ENCODE results near the gene TTPAL. TPM values are rescaled to one million over a fixed set of nuclear protein-coding genes. Genes with fewer than 3 reads are reported as not detected.
"Not testable (repeated sequence)": the region's sequence is repeated elsewhere in the genome, so short reads cannot be mapped to it uniquely, and the experiment has no call there.

Gene TTPAL
- total RNA-seq, 1 donor from 2014 or later = 3.0 TPM

DNA sequence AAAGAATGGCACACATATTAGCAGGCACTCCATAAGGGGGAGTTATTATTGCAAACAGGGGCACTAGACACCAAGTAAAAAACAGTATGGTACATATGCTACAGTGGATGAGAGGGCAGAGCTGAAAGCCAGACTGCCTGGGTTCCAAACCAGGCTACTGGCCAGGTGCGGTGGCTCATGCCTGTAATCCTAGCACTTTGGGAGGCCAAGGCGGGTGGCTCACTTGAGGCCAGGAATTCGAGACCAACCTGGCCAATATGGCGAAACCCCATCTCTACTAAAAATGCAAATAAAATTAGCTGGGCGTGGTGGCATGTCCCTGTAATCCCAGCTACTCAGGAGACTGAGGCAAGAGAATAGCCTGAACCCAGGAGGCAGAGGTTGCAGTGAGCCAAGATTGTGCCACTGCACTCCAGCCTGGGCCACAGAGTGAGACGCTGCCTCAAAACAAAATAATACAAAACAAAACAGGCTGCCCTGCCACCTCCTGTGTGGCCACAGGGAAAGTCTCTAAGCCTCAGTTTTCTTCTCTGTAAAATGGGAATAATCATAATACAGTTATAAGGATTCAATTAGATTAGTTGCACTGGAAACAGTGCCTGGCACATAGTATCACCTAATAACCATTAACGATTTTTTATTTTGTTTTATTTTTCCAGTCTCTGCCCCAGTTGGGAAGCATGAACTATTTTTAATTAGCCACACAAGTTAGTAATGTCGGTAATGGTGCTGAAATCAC lies 7.5 kb upstream of the TTPAL start:
- DNase-seq (ENCODE audit: low read depth in 2 of 2) = no peak

DNA sequence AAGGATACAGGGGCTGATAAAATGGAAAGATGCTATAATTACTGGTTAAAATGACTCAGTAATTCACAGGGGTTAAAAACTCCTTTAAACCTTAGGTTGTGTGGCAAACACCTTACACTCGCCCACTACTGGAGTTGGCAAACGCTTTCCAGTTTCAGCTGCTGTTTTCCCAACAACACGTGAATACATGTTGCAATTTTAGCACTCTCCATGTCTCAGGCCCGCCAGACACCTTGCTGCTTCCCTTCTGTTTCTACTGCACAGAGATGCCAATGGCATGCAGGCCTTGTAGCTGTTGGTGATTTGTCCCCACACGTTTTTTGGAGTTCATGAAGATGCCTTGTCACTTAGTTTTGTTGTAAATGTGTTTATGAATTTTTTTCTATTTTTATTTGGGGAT lies 5.3 kb upstream of the TTPAL start:
- no peak for DNase-seq (ENCODE audit: low read depth in 2 of 2)

DNA sequence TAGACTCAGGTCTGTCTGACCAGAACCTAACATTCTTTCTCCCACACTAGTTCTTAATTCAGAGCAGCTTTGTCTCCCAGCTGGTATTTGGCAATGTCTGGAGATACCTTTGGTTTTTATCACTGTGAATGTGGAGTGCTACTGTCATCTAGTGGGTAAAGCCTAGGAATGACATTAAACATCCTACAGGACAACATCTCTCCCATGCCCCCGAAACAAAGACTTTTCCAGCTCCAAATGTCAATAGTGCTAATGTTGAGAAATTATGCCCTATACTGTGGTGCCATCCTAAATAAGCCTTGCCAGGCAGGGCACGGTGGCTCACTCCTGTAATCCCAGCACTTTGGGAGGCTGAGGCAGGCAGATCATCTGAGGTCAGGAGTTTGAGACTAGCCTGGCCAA lies 4.2 kb upstream of the TTPAL start:
- DNase-seq (ENCODE audit: low read depth in 2 of 2) = no peak

DNA sequence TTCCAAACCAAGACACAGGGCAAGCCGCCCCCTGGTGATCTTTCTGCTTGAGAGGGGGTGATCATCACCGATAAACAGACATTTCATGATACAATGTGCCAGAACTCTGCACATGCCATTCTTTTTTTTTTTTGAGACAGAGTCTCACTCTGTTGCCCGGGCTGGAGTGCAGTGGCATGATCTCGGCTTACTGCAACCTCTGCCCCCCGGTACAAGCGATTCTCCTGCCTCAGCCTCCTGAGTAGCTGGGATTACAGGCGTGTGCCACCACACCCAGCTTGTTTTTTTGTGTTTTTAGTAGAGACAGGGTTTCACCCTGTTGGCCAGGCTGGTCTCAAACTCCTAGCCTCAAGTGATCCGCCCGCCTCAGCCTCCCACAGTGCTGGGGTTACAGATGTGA lies 3.4 kb upstream of the TTPAL start:
- DNase-seq (ENCODE audit: low read depth in 2 of 2) = not testable (repeated sequence)

DNA sequence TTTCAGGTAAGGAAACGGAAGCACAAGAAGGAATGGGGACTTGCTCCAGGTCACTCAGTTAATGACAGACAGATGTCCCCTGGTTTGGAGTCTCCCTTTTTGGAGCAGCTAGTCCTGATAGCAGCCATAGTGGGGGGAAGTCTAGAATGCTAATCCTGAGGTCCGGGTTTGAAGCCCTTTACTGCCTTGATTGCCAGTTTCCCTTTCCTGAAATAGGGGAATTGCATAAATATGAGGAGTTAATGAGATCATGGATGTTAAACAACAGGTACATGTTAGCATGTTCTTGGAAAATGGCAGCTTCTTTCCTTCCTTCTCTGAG lies 341 bp upstream of the TTPAL start:
- DNase-seq (ENCODE audit: low read depth in 2 of 2) = no peak

DNA sequence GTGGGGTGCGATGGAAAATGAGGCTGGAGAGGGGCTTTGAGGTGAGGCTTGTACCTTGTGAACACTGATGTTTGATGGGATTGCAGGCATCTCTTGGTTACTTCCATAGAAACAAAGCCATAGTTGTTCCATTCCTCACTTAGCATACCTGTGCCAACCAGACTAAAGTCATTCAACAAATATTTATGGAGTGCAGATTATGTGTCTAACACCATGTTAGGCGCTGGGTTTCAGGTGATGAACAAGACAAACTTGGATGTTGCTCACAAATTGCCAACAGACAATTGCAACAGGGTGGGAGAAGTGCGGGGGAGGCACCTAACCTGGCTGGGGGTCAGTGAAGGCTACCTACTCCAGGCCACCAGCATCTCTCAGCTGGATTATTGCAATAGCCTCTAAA lies 1.5 kb downstream of the TTPAL start:
- DNase-seq (ENCODE audit: low read depth in 2 of 2) = no peak

DNA sequence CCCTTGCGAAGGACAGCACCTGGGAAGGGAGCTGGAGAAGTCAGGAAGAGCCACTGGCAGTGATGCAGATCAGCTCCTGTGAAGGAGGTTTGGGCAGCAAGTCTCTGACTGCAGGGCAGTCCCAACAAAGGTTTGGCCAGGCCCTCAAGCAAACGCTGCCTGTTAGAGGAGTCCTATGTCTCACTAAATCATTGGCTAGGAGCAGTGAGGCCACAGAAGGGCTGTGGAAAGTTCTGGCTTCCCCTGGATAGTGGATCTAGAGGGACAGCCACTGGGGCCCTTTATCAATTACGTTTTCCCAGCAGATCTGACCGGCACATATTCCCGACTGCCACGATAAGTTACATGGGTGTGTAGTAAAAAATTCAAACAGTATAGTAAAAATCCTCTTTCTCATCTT lies 2.5 kb downstream of the TTPAL start:
- DNase-seq (ENCODE audit: low read depth in 2 of 2) = no peak

DNA sequence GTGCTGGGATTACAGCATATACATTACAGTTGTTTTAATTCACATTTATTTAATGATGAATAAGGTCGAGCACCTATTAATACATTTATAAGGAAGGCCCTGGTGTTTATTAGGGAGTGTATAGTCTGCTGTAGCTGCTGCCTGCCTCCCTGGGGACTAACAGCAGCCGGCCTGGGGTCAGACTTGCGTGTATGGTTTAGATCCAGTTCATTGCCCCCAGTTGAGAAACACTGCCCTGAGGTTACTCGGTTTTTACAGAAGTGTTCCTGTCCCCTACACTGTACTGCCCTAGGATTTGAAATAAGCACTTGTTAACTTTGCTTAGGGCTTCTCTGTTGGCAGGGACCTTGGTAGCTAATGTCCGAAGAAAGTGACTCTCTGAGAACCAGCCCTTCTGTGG lies 4.0 kb downstream of the TTPAL start:
- DNase-seq (ENCODE audit: low read depth in 2 of 2) = no peak

DNA sequence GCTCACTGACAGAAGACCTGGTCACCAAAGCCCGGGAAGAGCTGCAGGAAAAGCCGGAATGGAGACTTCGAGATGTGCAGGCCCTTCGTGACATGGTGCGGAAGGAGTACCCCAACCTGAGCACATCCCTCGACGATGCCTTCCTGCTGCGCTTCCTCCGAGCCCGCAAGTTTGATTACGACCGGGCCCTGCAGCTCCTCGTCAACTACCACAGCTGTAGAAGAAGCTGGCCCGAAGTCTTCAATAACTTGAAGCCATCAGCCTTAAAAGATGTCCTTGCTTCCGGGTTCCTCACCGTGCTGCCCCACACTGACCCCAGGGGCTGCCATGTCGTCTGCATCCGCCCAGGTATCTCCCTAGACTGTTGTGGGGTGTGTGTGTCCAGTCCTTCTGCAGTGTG lies 4.4 kb downstream of the TTPAL start:
- DNase-seq (ENCODE audit: low read depth in 2 of 2) = no peak

DNA sequence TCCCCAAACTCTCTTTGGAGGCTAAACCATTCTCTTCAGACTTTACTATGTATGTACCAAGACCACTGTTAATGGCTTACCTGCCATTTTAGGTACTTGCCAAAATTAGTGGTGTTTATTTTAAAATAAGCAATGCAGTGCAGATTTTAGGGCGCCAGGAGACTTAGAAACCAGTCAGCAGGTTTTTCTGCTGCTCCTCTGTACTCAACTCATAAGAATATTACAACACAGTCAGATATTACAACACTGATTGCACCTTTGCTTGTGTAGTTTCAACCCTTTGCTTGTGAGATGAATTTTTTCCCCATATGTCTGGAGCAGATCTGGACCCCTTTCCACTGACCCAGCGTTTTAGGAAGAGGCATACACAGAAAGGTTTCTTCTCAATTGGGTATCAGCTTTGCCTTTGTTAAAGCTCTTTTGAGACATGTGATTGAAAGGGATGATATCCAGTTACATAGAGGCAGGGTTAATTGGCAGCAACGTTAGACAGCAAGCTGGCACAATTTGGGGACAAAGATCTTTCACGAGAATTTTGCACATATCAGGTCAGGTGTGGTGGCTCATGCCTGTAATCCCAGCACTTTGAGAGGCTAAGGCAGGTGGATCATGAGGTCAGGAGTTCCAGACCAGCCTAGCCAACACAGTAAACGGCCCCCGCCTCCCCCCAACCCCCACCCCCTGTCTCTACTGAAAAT lies 6.2 kb downstream of the TTPAL start:
- no peak for DNase-seq (ENCODE audit: low read depth in 2 of 2)

DNA sequence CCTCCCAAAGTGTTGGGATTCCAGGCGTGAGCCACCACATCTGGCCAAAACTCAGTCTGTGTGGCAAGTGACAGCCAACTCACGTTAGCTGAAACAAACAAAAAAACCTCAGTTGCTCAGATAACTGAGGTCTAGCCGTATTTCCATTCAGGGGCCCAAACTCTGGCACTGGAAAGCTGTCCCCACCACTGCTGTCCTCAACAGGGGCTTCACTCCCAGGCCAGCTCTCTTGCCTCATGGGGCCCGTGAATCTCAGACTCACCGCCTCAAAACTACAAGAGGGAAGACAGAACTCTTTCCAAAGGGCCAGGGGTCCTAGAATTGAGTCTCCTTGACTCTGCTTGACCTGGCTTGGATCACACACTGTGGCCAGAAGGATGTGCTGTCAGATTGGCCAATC lies 7.4 kb downstream of the TTPAL start:
- DNase-seq (ENCODE audit: low read depth in 2 of 2) = no peak

DNA sequence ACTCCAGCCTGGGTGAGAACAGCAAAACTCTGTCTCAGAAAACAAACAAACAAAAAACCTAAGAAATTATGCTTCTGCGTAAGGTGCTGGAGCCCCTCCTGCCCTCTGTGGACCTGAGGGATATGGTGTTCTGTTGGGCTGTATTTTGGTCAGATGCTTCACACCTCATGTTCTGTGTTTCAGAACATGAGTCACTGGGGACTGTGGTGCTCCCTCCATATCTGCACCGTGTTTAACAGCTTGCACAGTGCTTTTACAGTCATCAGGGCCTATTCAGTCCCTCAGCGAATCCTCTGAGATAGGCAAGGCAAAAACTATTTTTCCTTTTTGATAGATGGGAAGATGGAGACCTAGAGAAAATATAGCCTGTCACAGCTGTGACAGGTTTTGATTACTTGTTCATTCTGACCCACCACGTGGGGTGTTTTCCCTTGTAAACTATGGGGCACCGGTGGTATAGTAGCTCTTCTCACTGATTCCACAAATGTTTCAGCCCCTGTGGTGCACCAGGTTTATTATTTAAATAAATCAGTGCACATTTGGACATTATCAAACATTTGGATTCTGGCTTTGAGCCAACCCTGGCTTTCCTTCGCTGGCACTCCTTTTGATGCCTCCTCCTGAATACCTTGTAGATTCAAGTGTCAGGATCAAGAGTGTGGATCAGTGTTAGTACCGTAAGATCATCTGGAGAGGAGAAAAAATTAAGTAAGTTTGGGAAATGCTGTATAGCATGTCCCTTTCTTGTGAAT lies 9.6 kb downstream of the TTPAL start:
- no peak for DNase-seq (ENCODE audit: low read depth in 2 of 2)

DNA sequence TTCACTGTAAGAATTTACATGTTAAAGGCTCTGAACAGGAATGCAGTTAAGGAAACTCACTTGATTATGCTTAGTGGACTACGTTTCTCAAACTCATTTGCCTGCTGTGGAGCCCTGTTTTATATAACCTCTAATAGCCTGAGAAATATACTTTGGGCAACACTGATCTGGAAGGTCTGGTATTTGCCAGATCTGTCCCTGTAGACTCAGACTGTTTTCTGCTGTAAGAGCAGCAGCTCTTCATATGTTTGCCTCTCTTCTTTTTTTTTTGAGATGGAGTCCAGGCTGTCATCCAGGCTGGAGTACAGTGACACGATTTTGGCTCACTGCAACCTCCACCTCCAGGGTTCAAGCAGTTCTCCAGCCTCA lies 10.1 kb downstream of the TTPAL start:
- no peak for DNase-seq (ENCODE audit: low read depth in 2 of 2)

DNA sequence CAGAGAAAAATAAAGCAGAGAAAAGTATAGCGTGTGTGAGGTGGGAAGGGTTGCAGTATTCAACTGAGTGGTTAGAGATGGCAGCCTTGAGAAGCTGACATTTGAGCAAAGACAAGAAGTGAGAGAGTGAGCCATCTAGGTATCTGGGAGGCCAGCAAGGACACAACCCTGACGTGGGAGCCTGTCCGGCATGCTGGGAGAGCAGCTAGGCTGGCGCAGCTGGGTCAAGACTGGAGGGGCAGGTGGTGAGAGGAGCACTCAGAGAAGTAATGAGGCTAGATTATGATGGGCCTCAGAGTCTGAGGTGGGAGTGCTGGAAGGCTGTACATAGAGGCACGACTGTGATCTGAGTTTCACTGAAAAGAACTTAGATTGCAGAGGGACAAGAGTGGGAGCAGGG lies 12.9 kb downstream of the TTPAL start:
- no peak for DNase-seq (ENCODE audit: low read depth in 2 of 2)

DNA sequence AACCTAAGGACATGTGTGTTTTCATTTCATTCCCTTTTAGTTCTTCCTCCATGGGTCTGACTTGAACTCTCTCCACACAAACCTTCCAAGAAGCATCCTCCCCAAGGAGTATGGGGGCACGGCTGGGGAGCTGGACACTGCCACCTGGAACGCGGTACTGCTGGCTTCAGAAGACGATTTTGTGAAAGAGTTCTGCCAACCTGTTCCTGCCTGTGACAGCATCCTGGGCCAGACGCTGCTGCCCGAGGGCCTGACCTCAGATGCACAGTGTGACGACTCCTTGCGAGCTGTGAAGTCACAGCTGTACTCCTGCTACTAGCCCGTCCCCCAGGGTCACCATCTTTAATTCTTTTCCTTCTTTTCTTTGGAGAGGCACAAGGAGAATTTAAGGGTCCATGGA lies 13.5 kb downstream of the TTPAL start:
- no peak for DNase-seq (ENCODE audit: low read depth in 2 of 2)

DNA sequence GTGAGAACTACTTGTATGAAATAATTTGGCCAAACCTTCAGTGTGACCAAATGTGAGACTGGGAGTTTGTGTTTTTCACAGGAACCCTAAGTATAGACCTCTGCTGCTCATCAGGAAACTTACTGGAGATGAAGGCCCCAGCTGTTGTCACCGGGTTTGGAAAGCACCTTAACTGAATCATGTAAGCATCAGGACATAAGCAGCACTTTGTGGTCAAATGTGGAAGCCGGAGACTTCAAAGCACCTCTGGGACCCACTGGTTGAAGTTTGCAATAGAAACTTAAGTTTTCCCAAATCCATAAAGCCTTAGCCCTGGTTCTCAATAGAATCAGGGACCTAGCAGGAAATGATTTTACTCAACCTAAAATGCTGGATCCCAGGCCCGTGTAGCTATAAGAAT lies 14.3 kb downstream of the TTPAL start:
- no peak for DNase-seq (ENCODE audit: low read depth in 2 of 2)

DNA sequence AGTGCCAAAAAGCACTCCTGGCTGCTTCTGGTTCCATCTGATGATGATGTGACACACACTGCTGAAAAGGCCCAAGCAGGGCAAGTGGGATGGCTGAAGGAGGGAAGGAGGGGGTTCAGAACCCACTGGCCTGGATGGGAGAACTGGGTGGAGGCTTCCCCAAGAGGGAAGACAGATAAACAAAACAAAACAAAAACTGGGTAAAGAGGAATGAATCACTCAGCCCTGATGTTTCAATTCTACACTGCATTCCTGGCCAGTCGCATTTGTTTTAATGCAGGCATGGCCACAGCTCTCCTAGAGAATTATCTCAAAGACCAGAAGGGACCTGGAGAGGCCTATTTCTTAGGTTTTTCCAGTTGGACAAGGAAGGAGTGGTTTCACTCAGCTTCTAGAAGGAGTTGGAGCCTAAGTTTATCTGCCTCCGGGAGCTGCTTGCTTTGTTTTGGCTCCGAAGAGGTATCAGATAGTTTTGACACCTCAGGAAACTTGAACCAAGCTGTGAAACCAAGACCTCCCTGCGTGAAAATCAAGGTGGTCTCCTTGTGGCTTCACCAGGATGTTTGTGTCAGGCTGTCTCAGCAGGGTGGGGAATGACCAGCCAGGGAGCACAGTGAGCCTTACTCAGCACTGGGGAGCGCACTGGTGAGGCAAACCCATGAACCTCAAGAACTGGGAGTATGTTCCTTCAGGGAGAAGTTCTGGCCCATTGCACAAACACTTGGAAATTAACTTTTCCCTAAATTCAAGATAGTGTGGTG lies 16.1 kb downstream of the TTPAL start:
- DNase-seq (ENCODE audit: low read depth in 2 of 2) = no peak

DNA sequence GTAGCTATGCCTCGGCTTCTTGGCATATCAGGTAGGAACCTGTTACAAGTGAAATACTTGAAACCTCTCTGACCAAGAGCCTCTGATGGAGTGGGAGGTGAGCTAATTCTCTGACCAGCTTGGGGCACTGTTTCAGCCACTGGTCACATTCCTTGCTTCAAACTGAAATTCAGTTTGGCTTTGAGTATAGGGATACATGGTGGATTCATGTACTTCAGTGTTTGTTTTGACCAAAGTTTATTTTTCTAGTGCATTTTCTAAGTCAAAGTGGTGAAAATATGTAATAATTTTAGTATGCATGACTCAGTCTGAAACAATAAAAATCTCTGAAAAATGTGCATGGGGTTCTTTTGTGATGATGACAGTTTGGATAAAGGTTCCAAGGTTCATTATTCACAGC lies 18.6 kb downstream of the TTPAL start:
- DNase-seq (ENCODE audit: low read depth in 2 of 2) = no peak

DNA sequence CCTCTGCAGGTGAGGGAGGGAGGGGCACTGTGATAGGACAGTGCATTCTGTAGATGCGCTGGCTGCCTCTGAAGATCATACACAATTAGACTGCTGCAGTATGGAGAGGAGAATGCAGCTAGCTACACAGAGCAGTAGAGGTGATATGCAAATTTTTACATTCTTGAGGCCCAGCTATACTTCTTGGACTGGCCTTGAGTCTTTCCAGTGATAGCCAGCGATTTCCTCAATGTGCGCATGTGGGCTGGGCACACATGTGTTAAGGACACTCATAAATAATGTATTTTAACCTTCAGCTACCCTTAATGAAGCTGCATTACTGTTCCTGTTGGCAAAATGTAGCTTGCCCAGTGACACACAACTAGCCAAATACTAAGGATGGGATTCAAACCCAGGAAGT lies 19.0 kb downstream of the TTPAL start:
- no peak for DNase-seq (ENCODE audit: low read depth in 2 of 2)

DNA sequence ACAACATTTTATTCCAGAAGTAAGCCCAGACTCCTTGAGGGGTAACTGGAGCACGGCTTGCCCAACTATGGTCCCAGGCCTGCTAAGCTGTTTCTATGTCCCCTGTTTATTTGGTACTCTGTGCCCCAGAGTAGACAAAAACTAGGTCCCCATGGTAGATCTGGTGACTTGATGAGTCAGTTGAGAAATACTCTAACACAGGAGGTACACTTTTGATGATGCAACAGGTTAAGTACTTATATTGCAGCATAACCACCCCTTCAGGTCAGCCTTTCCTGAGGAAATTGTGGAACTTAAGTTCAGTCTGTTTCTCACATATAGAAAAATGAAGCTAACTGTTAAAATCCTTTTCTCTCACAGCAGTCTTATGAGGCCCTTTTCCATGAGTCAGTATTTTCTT lies 19.6 kb downstream of the TTPAL start:
- DNase-seq (ENCODE audit: low read depth in 2 of 2) = peak in 1 of 2 donors; percentile 42

DNA sequence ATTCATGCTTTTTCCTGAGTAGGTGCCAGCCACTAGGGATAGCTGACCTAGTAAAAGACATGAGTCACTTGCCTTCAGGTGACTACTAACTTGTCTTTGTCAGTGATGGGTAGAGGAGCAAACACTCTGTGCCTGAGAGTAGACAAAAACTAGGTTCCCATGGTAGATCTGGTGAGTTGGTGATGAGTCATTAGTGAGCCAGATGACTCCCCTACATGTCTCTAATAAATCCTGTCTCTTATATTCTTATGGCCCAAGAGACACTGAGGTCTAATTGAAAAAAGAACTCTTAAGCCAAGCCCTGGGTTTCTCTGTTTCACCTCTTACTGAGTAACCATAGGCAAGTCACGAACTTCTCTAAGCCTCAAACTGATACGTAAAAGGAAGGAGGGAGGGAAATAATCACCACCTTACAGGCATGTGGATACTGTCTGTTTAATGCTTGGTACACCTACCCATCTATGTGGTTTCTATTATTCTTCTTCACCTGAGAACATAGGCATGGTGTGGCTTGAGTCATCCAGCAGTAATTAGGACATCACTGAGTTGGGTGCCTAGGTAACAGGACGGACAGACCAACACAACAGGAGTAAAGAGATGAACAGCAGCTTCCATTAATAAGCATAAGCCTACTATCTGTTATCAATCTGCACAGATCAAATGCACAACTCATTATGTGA lies 20.3 kb downstream of the TTPAL start:
- peak in 1 of 2 donors; percentile 75 for DNase-seq (ENCODE audit: low read depth in 2 of 2)

DNA sequence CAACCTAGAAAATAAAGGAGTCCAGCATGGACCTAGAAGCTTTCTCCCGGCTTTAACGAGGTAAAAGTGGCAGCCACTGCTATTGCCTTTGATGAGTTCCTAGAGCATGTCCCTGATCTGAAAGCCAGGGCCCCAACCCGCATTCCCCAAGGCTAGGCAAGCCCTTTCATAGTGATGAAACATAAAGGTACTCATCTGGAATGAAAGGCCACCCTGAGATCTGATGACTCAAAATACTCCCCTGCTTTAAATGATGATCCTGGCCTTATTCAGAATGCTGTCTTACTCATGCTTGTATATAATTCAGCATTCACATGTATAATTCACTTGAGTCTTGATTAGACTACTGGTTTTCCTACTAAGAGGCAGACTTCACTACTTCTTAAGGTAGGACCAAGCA lies 21.3 kb downstream of the TTPAL start:
- no peak for DNase-seq (ENCODE audit: low read depth in 2 of 2)
